Activated CD4-positive, CD25-positive, alpha-beta regulatory T cell (primary cell): ENCODE data around the gene PARD3B.

Experiments
- DNase-seq, 4 experiments: peaks; one replicate each; lab custom pipeline; 2025; lab: John Stamatoyannopoulos, UW

Gene PARD3B

DNA sequence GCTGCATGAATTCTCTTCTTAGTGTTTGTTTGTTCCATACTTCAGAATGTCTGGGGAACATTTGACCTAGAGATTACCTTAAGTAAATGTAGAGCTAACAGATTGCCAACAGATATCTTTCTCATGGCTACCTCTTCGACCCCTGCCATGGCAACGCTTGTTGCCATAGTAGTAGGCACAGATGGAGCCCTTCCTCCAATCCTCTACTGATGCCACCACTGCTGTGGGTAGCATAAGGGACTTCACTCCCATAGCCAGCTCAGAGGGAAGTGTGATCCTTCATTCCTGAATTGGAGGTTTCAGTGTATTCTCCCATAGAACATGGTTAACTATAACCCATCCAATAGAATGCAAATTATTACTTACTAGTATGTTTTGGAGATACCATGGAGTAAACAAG is 593.5 kb downstream of the PARD3B start:
- DNase-seq, result no peak

DNA sequence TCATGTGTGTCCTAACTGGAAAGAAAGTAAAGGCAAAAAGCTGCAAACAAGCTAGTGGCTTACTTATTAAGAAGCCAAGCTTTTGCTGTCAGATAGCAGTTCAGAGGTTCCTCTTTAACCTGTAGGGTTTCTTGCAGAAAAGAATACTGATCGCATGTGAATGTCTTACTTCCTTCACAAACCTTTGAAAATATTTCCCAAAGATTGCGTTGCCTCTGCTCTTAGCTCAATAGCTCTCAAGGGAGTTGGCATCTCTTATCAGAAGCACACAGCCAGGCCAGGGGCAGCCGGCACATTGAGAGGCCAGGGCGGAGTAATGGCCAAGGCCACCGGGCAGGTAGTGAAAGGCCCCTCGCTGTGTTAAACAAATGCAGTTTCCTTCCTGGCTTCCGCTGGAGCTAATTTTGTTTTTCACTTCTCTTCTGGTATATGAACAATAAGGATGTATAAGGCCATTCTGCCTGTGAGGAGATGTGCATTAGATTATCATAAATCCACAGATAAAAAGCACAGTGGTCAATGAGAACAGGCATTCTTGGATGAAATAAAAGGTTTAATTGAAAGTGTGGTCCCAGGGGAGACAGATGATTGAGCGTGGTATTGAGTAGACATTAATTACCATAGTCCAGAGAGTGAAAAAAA is 594.7 kb downstream of the PARD3B start:
- DNase-seq, result peak in 1 of 4 experiments; percentile 1

DNA sequence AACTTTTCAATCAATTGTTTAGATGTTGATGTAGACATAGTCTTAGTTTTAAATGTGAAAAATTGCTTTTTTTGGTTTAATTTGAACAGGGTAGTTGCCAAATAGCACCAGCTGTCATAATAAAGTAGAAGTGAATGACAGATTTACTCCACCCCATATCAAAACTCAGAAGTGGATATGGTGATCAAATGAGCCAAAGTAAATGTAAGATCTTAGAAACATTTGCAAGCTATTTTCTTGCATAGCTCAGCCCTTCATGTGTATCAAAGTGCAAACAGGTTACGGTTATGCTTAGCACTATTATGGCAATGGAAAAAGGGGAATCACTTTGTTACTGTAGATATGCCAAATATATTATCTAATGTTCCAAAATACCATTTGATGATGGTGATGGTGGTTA is 596.1 kb downstream of the PARD3B start:
- DNase-seq, result no peak

DNA sequence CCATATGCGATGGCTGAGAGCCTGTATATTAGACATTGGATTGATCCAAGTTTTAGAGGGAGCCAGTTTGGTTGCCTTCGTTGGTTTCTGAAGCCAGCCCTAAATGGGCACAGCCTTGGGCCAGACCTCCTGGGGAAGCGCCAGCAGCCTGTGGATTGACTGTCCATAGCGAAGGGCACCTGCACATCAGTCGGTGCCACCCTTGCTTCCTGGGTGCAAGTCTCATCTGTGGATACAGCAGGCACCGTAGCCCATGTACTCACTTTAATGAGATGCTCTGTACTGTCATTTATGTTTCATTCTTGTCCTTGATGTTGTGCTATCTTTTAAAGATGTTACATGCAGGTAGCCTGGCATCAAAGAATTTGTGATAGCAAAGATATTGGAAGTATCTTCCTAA is 600.6 kb downstream of the PARD3B start:
- no peak for DNase-seq

DNA sequence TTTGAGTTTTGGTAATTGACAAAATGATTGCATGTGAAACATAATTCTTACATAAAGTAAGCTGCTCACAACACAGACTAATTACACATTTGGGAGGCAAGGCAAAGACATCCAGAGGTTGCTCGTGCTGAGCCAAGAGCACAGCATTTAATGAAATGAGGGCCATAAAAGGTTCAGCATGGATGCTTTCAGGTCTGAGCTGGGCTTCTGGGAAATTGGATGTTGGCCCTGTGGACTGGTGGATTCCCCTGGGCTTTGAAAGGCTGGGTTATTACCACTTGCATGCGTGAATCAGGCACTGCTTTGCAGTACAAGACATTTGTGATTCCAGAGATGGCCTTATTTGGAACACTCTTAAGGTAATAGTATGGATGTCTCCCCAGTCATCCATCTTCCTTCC is 603.5 kb downstream of the PARD3B start:
- DNase-seq, result no peak

DNA sequence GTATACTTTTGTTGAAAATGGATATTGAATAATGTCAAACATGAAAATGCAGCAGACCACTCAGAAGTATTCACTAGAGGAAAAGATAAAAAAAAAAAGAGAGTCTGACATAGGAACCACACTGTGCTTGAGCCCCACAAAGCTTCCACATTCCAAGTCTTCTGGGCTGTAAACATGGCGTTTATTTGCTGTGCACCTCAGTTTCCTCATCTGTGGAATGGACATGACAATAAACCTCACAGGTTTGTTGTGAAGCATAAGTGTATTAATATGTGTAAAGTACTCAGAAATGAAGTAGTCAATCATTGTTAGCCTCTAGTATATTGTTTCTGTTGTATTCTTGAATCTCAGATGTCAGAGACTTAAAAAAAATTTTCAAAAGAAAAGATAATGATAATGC is 611.2 kb downstream of the PARD3B start:
- DNase-seq, result no peak

DNA sequence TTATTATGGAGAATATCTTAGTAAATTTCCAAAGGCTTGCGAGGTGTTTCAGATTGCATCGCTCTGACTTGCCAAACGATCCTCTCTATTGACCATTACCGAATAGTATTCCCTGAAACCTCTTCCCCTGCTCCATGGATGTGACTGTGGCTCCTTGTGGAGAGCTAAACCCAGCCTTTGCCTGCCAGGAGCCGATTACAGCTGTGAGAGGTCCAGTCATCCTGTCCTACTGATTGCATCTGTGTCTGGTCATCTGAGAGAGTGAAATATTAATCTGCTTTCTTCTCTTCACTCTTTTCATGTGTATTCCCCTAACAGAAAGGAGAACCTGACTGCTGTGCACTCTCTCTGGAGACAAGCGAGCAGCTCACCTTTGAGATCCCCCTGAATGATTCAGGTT is 613.1 kb downstream of the PARD3B start:
- no peak for DNase-seq

DNA sequence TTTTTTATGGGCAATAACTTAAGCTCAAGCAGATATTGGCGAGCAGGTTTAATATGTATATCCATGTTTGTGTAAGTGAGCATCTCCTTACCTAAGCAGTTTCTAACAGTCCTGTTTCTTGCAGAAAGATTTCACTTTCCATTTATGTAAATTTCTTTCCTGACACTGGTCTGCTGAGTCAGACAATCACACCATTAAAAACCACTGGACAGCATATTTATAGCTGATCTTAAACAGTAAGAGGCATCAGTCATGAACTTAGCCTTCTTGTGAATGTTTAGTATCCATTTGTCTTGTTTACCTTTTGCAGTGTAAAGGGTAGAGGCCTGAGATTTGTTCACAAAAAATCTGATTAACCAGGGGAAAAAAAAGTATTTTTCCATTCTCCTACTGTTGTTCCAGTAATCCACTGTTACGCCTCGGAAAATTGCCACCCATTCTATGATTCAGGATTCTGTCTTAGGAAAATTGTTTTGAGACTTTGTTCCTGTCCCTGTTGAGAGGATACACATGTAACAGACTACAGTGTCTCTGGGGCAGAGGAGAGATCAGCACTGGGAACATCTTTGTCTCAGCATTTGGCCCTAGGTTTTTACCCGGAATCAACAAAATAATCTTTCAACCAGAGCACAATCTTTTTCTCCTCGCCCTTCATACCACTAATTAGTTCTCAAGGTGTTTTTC is 616.0 kb downstream of the PARD3B start:
- no peak for DNase-seq

DNA sequence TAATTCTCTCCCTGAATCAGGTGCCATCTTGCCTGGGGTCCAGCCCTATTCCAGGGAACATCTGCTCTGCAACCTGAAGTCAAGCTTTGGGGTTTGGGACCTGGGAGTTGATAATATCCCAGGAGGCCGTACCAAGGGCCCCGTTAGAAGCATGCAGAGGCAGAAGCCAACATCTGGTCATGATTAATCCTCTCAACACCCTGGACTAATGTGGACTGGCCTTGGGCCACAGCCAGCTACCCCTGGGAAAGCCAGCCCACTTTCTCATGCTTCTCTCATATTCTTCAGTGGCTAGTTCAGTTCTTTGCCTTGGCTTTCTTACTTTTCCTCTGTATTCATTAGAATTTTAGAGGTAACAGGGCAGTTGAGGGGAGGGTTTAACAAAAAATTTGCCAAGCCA is 621.5 kb downstream of the PARD3B start:
- no peak for DNase-seq

DNA sequence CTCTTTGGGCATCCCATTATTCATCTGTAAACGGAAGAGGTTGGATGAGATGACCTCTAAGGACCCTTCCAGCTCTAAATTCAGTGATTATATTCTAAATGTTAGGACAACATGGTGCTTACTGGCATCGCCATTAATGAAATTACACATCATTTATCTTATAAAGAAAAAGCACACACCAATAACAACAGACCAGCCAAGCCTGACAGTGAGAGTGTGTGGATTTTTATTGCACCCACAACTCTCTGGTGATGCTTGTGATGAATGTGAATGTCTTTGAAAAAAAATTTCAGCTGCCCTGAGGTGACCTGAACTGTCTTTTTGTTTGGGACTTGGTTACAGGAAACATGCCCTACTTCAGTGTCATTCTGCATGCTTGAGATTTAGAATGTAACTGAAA is 623.7 kb downstream of the PARD3B start:
- DNase-seq, result no peak

DNA sequence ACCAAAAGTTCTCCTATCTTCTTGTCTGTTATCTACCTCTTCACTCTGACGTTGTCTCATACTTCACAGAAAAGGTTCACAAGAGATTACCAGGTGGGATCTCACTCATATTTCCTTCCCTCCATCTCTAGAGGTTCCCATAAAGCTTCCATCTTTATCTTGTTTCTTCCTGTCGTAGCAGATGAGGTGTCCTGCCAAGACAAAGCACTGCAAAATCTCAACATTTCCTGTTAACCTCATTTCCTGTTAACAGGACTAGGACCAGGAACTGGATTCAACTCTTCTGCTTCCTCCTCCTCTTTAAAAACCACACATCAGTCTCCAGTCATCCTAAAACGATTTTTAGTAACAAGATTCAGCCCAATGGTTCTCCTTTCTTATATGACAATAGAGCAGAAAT is 624.2 kb downstream of the PARD3B start:
- no peak for DNase-seq

DNA sequence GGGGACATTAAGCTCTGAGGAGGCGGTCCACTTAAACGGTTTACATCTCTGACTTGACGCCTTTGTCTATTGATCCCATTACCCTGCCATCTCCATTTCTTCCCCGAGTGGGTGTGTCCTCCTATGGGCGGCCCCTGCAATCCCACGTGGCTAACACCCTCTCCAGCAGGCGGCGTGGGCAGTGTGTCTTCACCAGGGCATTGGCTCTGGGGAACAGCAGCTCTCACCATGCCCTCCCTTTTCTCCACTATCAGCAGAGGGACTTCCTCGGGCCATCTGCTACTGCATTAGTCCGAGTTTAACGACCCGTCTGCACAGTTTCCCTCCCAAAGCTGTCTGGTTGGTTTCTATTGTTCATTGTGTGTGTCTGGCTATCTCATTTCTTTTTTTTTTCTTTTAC is 625.1 kb downstream of the PARD3B start:
- no peak for DNase-seq

DNA sequence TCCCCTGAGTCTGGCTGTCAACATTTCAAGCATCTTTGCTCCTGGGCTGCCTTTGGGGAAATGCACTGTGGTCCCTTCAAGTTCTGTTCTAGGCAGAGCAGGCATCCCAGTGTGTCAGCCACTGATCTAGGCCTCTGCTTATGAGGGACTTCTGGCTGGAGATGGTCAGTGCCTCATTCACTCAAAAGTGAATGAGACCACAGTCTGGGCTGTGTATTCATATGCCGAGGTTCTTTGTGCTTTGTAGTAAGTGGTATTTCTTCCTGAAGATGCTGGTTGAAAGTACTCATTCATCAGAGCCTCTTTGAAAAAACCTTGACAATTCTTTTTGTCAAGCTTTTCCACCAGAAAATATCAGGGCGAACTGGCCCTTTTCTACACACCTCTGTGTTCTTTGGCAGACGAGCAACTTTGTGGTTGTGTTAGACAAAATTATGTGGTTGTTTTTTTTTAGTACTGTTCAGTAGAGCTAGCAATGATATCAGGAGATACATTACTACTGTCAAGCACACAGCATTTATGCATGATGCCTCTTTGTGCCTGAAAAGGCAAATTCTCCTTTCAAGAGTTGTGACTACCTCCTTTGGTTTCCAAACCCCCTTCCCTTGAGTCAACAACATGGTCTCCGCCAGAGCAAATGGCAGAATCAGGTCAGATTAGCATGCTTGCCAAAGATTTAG is 626.1 kb downstream of the PARD3B start:
- no peak for DNase-seq

DNA sequence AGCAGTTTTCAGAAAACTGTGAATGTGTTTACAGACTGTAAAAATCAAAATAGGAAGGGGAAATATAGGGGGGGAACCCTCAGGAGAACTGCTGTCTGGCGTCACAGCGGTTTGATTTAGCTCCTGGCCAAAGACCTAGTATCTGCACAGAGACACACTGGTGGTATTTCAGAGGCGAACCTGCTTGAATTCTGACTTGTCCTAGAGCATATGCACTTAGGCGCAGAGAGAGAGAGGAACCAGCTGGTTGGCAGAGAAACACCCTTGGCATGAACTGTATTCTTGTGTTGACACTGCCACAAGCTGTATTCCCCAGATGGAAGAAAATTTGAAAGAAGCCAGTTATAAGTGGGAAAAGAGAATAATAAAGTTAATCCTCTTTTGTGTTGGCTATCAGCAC is 630.6 kb downstream of the PARD3B start:
- DNase-seq, result no peak

DNA sequence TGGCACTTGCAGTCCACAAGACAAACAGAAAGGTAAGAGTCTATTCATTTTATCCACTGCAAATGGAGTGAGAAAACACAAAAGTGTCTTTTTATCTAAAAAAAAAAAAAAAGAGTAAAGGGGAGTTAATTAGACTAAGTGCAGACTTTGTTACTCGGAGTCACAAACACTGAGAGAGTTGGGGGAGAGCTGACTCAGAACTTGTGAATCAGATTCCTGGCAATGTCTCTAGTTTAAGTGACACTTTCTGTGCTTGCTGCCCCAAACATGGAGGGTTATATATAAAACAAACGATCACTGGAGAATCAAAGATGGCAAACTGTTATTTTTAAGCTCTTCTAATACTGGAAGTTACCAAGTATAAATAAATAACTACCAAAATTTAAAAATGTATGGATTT is 631.3 kb downstream of the PARD3B start:
- no peak for DNase-seq

DNA sequence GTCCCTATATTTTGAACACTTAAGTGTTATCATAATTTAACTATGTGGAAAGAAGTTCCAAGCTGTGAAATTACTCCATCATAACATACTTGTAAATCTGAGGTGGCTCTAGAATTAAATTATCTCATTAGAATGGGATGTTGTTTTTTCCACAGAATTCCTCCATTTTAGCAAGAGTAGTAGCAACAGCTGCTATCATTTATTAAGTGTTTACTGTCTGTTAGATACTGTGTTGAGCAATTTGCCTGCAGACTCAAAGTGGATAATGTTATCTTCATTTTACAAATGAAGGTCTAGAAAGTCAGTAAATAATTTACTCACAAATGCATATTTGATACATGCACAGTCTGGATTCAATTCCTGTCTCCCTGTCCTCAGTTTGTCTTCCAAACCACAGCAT is 632.3 kb downstream of the PARD3B start:
- DNase-seq, result no peak

DNA sequence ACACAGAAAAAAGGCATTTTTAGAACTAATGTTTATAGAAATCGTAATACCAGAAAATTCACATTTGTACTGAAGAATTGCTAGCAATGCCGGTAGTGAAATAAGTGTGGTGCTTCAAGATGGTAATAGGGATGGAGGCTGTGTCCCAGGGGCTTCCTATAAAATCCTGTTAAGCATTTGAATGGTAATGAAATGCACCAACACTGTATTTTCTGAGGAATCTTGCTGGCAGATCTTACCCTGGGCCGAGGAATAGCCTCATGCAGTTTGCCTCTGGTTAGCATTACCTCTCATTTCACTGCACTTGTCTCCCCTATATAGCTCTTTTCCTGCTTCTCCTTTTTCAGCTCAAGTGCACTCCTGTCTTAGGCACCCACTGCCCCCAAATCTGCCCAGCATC is 635.5 kb downstream of the PARD3B start:
- no peak for DNase-seq

DNA sequence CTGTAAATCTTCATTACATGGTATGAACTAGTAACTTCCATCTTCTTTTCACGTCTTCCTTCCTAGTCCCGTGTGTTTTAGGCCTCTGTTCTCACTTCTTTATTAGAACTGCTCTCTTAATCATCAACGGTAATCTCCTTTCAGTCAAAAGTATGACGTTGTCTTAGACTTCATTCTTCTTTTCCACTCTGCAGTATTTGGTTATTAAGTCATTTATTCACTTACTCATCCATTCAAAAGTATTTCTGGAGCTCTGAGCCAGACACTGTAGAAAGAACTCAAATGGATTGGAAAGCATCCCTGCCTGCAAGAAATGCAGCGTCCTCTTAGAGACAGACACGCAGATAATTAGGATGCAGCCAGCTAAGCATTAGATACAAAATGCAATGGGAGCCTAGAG is 642.5 kb downstream of the PARD3B start:
- no peak for DNase-seq

DNA sequence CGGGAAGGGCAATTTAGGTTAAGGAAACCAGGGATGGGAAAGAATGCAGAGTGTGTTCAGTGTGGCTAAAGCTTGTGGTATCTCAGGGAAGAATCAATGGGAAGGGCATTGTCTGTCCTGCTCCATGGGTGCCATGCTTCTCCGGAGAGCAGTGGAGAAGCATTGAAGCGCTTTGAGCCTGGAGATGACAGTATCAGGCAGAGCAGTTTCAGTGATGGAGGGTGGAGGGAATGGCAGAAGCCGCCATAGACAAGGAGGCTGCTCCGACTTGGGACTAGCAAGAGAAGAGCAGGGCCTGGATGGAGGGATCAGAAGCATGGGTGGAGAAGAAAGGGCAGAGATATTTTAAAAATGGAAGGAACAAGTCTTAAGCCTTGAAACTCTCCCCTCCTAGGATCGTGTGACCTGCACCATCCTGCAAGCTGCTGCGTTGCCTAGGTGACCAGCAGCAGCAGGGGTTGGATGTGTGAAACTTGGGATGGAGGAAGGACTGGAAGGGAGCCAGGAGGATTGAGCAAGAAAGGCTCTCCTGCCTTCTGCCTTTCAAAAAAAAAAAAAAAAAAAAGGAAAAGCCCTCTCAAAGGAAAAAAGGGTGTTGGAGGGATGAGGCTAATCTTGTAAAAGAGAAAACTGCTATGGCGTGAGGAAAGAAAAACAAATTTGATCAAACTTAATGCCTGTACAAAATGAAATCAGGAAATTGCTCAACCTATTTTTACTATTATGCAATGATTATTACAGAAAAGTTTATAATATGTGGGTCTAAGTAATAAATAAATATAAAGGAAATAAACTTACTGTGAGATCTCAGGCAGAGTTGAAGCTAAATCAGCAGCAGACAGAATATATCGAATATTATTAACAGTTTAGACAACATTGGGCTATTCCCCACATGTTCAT is 643.2 kb downstream of the PARD3B start:
- DNase-seq, result no peak

DNA sequence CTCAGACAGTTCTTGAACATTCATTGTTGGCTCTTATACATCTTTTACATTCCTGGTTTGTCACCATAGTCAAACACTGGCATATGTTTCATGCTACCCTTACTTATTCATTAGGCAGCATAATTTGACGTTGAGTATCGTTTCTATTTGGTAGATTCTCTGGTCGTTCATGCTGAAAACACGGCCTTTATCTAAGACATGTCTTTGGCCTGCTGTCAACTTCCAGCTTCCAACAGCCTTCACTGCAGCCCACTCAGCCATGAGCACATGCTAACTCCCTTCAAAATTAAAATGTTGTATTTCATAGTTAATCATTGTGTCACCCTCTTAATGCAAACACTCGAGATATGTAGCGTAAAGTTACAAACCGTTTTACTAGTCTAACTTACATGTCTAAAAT is 644.0 kb downstream of the PARD3B start:
- no peak for DNase-seq

DNA sequence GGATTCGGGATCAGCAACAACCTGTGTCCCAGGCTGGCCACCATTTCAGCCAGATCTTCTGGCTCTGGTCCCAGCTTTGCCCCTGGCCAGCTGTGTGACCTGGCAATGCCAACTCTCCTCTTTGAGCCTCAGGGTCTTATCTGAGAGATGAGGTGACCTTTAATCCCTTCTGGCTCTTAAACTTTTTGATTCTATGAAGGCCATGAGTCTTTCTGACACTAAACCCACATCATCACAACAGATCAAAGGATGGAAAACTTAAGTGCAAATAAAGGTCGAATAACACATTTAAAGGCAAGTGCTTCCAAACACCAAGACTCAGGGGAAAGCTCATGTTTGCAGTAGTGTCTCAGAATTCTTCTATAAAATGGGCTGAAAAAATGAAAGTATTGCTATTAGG is 645.3 kb downstream of the PARD3B start:
- DNase-seq, result no peak

DNA sequence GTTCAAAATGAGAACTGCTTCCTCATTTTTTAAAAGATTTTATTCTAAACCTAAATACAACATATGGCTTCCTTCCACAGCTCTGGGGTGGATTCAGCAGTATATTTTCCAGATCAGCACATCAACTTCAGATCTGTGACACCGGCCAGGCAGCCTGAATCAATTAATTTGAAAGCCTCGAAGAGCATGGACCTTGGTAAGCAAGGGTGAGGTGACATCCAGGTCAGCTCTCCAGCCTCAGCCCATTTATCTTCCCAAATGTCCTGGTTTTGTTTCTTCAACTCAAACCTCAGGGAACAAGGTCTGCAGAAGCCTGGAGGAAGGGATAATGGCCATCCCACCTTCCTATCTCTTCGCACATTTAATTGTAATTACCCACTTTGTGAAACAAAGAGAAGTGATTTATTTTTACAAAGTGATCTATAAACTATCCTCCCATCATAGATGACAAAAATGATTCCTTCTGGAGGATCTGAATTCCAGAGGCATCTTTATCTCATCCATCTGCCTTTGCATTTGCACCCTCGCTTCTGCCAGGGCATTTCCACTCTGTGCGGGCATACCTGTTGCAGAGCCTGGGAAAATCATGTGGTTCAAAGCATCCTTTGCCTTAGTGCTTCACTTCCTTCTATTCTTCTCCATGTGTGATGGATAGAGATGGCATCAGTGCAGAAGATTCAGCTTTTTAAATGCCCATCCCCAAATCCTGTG is 648.0 kb downstream of the PARD3B start:
- no peak for DNase-seq
